ENCODE results near the gene SEMA4B. TPM values are rescaled to one million over a fixed set of nuclear protein-coding genes. Genes with fewer than 3 reads are reported as not detected.

SEMA4B gene
- total RNA-seq, 1 experiment from 2014 or later, result 38.6 TPM

DNA sequence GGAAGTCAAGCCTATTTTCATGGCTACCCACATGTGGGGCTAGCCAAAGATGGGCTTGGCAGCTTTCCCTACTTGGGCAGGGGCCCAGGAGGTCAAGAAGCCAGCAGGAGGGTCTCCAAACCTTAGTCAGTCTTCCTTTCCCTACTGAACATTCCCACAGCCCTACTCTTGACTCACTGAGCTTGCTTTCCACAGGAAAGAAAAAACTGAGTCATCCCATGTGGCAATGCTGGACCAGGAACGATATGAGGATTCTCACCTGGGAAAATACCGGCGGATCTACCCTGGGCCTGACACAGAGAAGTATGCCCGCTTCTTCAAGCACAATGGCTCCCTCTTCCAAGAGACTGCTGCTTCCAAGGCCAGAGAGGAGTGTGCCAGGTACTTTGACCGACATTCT is 60.7 kb downstream of the SEMA4B start:
- Mint-ChIP-seq H3K9me3 (ENCODE audit: unreplicated experiment) (no peaks in the 10 kb centered on the region), H3K27ac (ENCODE audit: low read depth, unreplicated experiment) (no peak overlapping the region), H3K4me3 (ENCODE audit: unreplicated experiment) (no peak overlapping the region), H3K4me1 (ENCODE audit: insufficient read depth, unreplicated experiment) (peaks cover 15% of the 10 kb centered on the region), H3K36me3 (ENCODE audit: insufficient read depth, unreplicated experiment) (no peaks in the 10 kb centered on the region), H3K27me3 (ENCODE audit: insufficient read depth, unreplicated experiment) (no peaks in the 10 kb centered on the region)
- intact Hi-C loops (cut with micrococcal nuclease), result no loop called here
- POLR2A ChIA-PET, result interaction anchor here (0.6 to 3.7 kb wide), 10 partner anchors 12 to 598 kb away, joined by 3 to 33 read pairs (median 4); partner anchors contain the start of genes BLM, CIB1, GDPGP1 and TTLL13
- DNase-seq (ENCODE audit: unreplicated experiment), result peak; percentile 89
- CTCF ChIA-PET, result interaction anchor here (0.6 to 2.7 kb wide), 5 partner anchors 11 to 70 kb away, joined by 3 to 15 read pairs (median 4); partner anchors contain the start of gene TTLL13
- TF ChIP-seq, protein P1, sequence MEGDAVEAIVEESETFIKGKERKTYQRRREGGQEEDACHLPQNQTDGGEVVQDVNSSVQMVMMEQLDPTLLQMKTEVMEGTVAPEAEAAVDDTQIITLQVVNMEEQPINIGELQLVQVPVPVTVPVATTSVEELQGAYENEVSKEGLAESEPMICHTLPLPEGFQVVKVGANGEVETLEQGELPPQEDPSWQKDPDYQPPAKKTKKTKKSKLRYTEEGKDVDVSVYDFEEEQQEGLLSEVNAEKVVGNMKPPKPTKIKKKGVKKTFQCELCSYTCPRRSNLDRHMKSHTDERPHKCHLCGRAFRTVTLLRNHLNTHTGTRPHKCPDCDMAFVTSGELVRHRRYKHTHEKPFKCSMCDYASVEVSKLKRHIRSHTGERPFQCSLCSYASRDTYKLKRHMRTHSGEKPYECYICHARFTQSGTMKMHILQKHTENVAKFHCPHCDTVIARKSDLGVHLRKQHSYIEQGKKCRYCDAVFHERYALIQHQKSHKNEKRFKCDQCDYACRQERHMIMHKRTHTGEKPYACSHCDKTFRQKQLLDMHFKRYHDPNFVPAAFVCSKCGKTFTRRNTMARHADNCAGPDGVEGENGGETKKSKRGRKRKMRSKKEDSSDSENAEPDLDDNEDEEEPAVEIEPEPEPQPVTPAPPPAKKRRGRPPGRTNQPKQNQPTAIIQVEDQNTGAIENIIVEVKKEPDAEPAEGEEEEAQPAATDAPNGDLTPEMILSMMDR (IDR thresholded peaks at IDR 0.05; ENCODE audit: unreplicated experiment), result no peak
- BruUV-seq (replicated peaks), result no TSS peak

DNA sequence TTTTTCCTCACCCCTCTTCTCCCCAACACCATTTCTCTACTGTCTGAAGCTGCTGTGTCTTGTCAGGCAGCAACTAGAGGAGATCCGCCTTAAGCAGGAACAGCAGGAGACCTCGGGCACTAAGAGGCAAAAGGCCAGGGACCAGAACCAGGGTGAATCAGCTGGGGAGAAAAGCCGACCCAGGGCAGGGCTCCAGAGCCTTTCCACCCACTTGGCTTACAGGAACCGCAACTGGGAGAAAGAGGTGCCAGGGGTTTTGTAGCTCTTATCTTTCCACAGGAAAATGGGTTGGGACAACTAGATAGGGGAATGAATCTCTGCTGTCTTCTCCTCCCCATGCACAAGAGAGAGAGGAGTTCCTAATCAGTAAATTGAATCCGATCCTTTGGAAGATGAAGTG is 61.3 kb downstream of the SEMA4B start:
- ChIA-PET POLR2A (interaction anchor here (0.7 to 3.7 kb wide), 7 partner anchors 11 to 417 kb away, joined by 3 to 33 read pairs (median 4); partner anchors contain the start of genes CIB1, GDPGP1 and TTLL13), CTCF (interaction anchor here (0.6 to 2.7 kb wide), 7 partner anchors 9 to 387 kb away, joined by 3 to 15 read pairs (median 4); partner anchors contain the start of gene TTLL13)
- Mint-ChIP-seq H3K4me1 (ENCODE audit: insufficient read depth, unreplicated experiment) (peaks cover 15% of the 10 kb centered on the region), H3K36me3 (ENCODE audit: insufficient read depth, unreplicated experiment) (no peaks in the 10 kb centered on the region), H3K4me3 (ENCODE audit: unreplicated experiment) (no peak overlapping the region), H3K27ac (ENCODE audit: low read depth, unreplicated experiment) (no peak overlapping the region), H3K27me3 (ENCODE audit: insufficient read depth, unreplicated experiment) (no peaks in the 10 kb centered on the region), H3K9me3 (ENCODE audit: unreplicated experiment) (no peaks in the 10 kb centered on the region)
- DNase-seq (ENCODE audit: unreplicated experiment), result peak; percentile 32
- intact Hi-C loops (cut with micrococcal nuclease), result no loop called here
- no TSS peak for BruUV-seq (replicated peaks)
- TF ChIP-seq, protein P1 (IDR thresholded peaks at IDR 0.05; ENCODE audit: unreplicated experiment), result no peak

DNA sequence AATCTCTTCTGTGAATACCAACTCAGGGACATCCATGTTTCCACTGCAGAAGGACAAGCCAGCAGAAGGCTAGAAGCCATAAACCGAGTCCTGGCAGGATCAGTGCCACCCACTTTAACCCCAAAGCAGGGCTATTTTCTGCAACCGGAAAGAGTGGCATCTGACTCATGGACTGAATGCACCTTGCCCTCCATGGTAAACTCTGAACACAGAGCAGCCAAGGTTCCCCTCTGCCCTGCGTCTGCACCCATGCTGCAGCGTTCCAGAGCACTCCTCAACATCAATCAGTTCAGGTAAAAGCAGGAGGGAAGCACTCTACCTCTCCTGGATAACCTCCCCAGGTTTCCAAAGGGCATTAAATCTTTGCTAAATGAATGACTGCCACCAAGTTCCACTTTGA is 63.5 kb downstream of the SEMA4B start:
- no peaks in the 10 kb centered on the region for H3K9me3 Mint-ChIP-seq (ENCODE audit: unreplicated experiment)
- BruUV-seq (replicated peaks), result no TSS peak

More for the DNA sequence above, 63.5 kb downstream of the SEMA4B start:
- ChIA-PET POLR2A (interaction anchor here (2.4 kb wide), 1 partner anchor 72 kb away, joined by 5 read pairs; no protein-coding TSS in a partner anchor), CTCF (interaction anchor here (0.6 kb wide), 1 partner anchor 22 kb away, joined by 5 read pairs; no protein-coding TSS in a partner anchor)
- Mint-ChIP-seq H3K4me3 (ENCODE audit: unreplicated experiment) (peak overlapping the region; percentile 97), H3K4me1 (ENCODE audit: insufficient read depth, unreplicated experiment) (peaks cover 30% of the 10 kb centered on the region), H3K27me3 (ENCODE audit: insufficient read depth, unreplicated experiment) (no peaks in the 10 kb centered on the region), H3K36me3 (ENCODE audit: insufficient read depth, unreplicated experiment) (peaks cover 16% of the 10 kb centered on the region), H3K27ac (ENCODE audit: low read depth, unreplicated experiment) (peak overlapping the region; percentile 96)
- TF ChIP-seq, protein P1 (IDR thresholded peaks at IDR 0.05; ENCODE audit: unreplicated experiment), result no peak
- DNase-seq (ENCODE audit: unreplicated experiment), result peak; percentile 54
- intact Hi-C loops (cut with micrococcal nuclease), result loop anchor here (2.0 kb wide), 1 partner anchor 30 kb away; the partner anchor contains the start of gene GDPGP1

Data from MCF 10A (cell line).